C1 segment of cervical spinal cord (tissue), 14 donors: ENCODE measurements around the gene TSHZ1.

Experiments
- DNase-seq, 14 donors: peaks; one replicate each; lab custom pipeline; 2025; lab: John Stamatoyannopoulos, UW

TSHZ1 gene

GRCh38 chr18:75269124-75269680, 58.6 kb downstream of the TSHZ1 start:
- peak in 1 of 14 donors; percentile 9 for DNase-seq

GRCh38 chr18:75269696-75270095, 59.1 kb downstream of the TSHZ1 start:
- no peak for DNase-seq

GRCh38 chr18:75271952-75272351, 61.4 kb downstream of the TSHZ1 start:
- no peak for DNase-seq

GRCh38 chr18:75273817-75274216, 63.2 kb downstream of the TSHZ1 start:
- no peak for DNase-seq

GRCh38 chr18:75275226-75275625, 64.6 kb downstream of the TSHZ1 start:
- DNase-seq, result no peak

- no peak for DNase-seq
These were observed 66.4 kb downstream of the TSHZ1 start for GRCh38 chr18:75276818-75277609.

GRCh38 chr18:75277610-75277928, 67.0 kb downstream of the TSHZ1 start:
- DNase-seq, result no peak

- DNase-seq, result no peak
These were observed 68.8 kb downstream of the TSHZ1 start for GRCh38 chr18:75279381-75279780.

GRCh38 chr18:75280427-75281280, 70.1 kb downstream of the TSHZ1 start:
- no peak for DNase-seq

GRCh38 chr18:75282746-75283145, 72.1 kb downstream of the TSHZ1 start:
- DNase-seq, result no peak

GRCh38 chr18:75283731-75284130, 73.1 kb downstream of the TSHZ1 start:
- no peak for DNase-seq

GRCh38 chr18:75284566-75284965, 74.0 kb downstream of the TSHZ1 start:
- no peak for DNase-seq

- no peak for DNase-seq
These were observed 75.3 kb downstream of the TSHZ1 start for GRCh38 chr18:75285876-75286275.

GRCh38 chr18:75287006-75287405, 76.4 kb downstream of the TSHZ1 start:
- no peak for DNase-seq

GRCh38 chr18:75287700-75288099, 77.1 kb downstream of the TSHZ1 start:
- no peak for DNase-seq

GRCh38 chr18:75289761-75290160, 79.2 kb downstream of the TSHZ1 start:
- DNase-seq, result no peak

GRCh38 chr18:75290737-75291358, 80.3 kb downstream of the TSHZ1 start:
- DNase-seq, result no peak

- no peak for DNase-seq
These were observed 80.9 kb downstream of the TSHZ1 start for GRCh38 chr18:75291460-75291859.

GRCh38 chr18:75293591-75293990, 83.0 kb downstream of the TSHZ1 start:
- no peak for DNase-seq

- no peak for DNase-seq
These were observed 87.1 kb downstream of the TSHZ1 start for GRCh38 chr18:75297731-75298130.

- DNase-seq, result no peak
These were observed 94.3 kb downstream of the TSHZ1 start for GRCh38 chr18:75304678-75305557.
